SK-N-SH (cell line): ENCODE measurements around the gene MARK4. TPM values are rescaled to one million over a fixed set of nuclear protein-coding genes. Genes with fewer than 3 reads are reported as not detected.

Experiments
- CTCF ChIA-PET: fragments of 300-600, 350-600 bp; formaldehyde crosslinking; extraction: SDS; loops from one replicate; lab custom pipeline; 2021; lab: Yijun Ruan, JAX
- POLR2A ChIA-PET: fragments of 350-600 bp; sonication (Branson Sonifier 250); formaldehyde crosslinking; extraction: SDS; loops from one replicate; lab custom pipeline; 2020; ENCODE audit warnings: antibody characterized with exemption, inconsistent platforms; lab: Yijun Ruan, JAX
- DNase-seq: peaks from one replicate; pipeline ENCODE4 v3.0.0; 2012
- H2AFZ ChIP-seq: fragments of 200-600 bp; sonication (generic); 2 replicates; pipeline ENCODE4 v1.8.1; 2016; ENCODE audit warnings: antibody characterized with exemption, mild to moderate bottlenecking, low read depth
- H3F3A ChIP-seq: fragments of 200-600 bp; sonication (generic); replicated peaks from 2 replicates; pipeline ENCODE3; 2016; ENCODE audit warnings: antibody characterized with exemption, mild to moderate bottlenecking; ENCODE audit not compliant: insufficient read depth
- H3K27ac ChIP-seq, 2 experiments: fragments of 200-500 bp in 1 of 2; fragments of 200-600 bp in 1 of 2; sonication (Bioruptor generic) in 1 of 2; sonication (generic), shearing (Covaris generic) in 1 of 2; 2 replicates each; pipeline versions ENCODE4 v1.5.1 to v1.6.1; 2014 to 2016; ENCODE audit warnings: low read depth in 2 of 2, inconsistent platforms in 1 of 2, low read length in 1 of 2, mild to moderate bottlenecking in 1 of 2, mixed read lengths in 1 of 2
- H3K27me3 ChIP-seq: fragments of 200-600 bp; sonication (generic), shearing (Covaris generic); 2 replicates; pipeline ENCODE4 v1.6.1; 2016; ENCODE audit warnings: mixed run types; ENCODE audit not compliant: insufficient read depth
- H3K36me3 ChIP-seq, 2 experiments: fragments of 200-500 bp in 1 of 2; fragments of 200-600 bp in 1 of 2; sonication (Bioruptor generic) in 1 of 2; sonication (generic) in 1 of 2; replicated peaks in 1 of 2; 2 replicates each; pipeline versions ENCODE3 to v1.5.1; 2014 to 2016; ENCODE audit warnings: low read length in 1 of 2, mild to moderate bottlenecking in 1 of 2; ENCODE audit not compliant: insufficient read depth in 2 of 2, control insufficient read depth in 1 of 2
- H3K4me1 ChIP-seq, 2 experiments: fragments of 200-500 bp in 1 of 2; fragments of 200-600 bp in 1 of 2; sonication (Bioruptor generic) in 1 of 2; sonication (generic), shearing (Covaris generic) in 1 of 2; 2 replicates each; pipeline versions ENCODE4 v1.5.1 to v1.6.1; 2014 to 2016; ENCODE audit warnings: low read depth in 1 of 2, low read length in 1 of 2, mixed run types in 1 of 2; ENCODE audit not compliant: insufficient read depth in 2 of 2, control insufficient read depth in 1 of 2
- H3K4me2 ChIP-seq: fragments of 200-600 bp; sonication (generic), shearing (Covaris generic); 2 replicates; pipeline ENCODE4 v1.6.1; 2017; ENCODE audit warnings: mixed run types
- H3K4me3 ChIP-seq, 2 experiments: fragments of 200-500 bp in 1 of 2; fragments of 200-600 bp in 1 of 2; sonication (Bioruptor generic) in 1 of 2; sonication (generic), shearing (Covaris generic) in 1 of 2; 2 replicates each; pipeline versions ENCODE4 v1.5.1 to v1.8.1; 2014 to 2016; ENCODE audit warnings: low read depth in 2 of 2, inconsistent platforms in 1 of 2, low read length in 1 of 2, mild to moderate bottlenecking in 1 of 2, mixed read lengths in 1 of 2, moderate library complexity in 1 of 2
- H3K79me2 ChIP-seq: fragments of 200-600 bp; sonication (generic); 2 replicates; pipeline ENCODE4 v1.8.1; 2017; ENCODE audit warnings: mild to moderate bottlenecking; ENCODE audit not compliant: insufficient read depth
- H3K9ac ChIP-seq: fragments of 200-600 bp; sonication (generic); 2 replicates; pipeline ENCODE4 v1.6.1; 2017; ENCODE audit warnings: mixed run types
- H3K9me2 ChIP-seq: fragments of 200-600 bp; sonication (generic); 2 replicates; pipeline ENCODE4 v1.6.1; 2017; ENCODE audit warnings: mixed run types
- H3K9me3 ChIP-seq: fragments of 200-600 bp; sonication (generic); 2 replicates; pipeline ENCODE4 v1.6.1; 2017; ENCODE audit warnings: mixed run types, mild to moderate bottlenecking, moderate library complexity
- H4K20me1 ChIP-seq: fragments of 200-600 bp; sonication (generic); 2 replicates; pipeline ENCODE4 v1.6.1; 2017; ENCODE audit warnings: mild to moderate bottlenecking, mixed run types; ENCODE audit not compliant: insufficient read depth
- CHD2 ChIP-seq: fragments of 150-350 bp; IDR thresholded peaks from 2 replicates; pipeline ENCODE4 v1.6.1; 2018; ENCODE audit warnings: low read length; ENCODE audit not compliant: partially characterized antibody
- CTCF ChIP-seq: fragments of 200-600 bp; sonication (generic); IDR thresholded peaks from 2 replicates; pipeline ENCODE4 v1.6.1; 2017; ENCODE audit warnings: antibody characterized with exemption, mild to moderate bottlenecking, moderate library complexity
- ELF1 ChIP-seq: IDR thresholded peaks from 2 replicates; pipeline ENCODE4 v1.4.0; 2012
- EP300 ChIP-seq, 2 experiments: IDR thresholded peaks; 2 replicates each; pipeline versions ENCODE4 v1.4.0 to v1.6.1; 2012; ENCODE audit warnings: borderline replicate concordance in 1 of 2, low read depth in 1 of 2, low read length in 1 of 2
- FOSL2 ChIP-seq: IDR thresholded peaks from 2 replicates; pipeline ENCODE4 v1.4.0; 2012; ENCODE audit warnings: low read depth, mild to moderate bottlenecking, moderate library complexity, borderline replicate concordance
- GABPA ChIP-seq: IDR thresholded peaks from 2 replicates; pipeline ENCODE4 v1.4.0; 2012; ENCODE audit warnings: low read depth, mild to moderate bottlenecking
- JUND ChIP-seq: IDR thresholded peaks from 2 replicates; pipeline ENCODE4 v1.4.0; 2012
- MXI1 ChIP-seq: IDR thresholded peaks from 2 replicates; pipeline ENCODE4 v1.6.1; 2012; ENCODE audit warnings: mild to moderate bottlenecking, low read depth, low read length, improper control_type of control experiment
- PBX3 ChIP-seq: IDR thresholded peaks from 2 replicates; pipeline ENCODE4; 2012
- POLR2AphosphoS5 ChIP-seq: IDR thresholded peaks from 2 replicates; pipeline ENCODE4 v1.6.1; 2012; ENCODE audit warnings: low read depth, low read length
- RAD21 ChIP-seq: IDR thresholded peaks from 2 replicates; pipeline ENCODE4 v1.6.1; 2012; ENCODE audit warnings: mild to moderate bottlenecking, low read length
- RCOR1 ChIP-seq: fragments of 150-350 bp; IDR thresholded peaks from 2 replicates; pipeline ENCODE4 v1.6.1; 2017; ENCODE audit warnings: antibody characterized with exemption, low read length
- RFX5 ChIP-seq: IDR thresholded peaks from 2 replicates; pipeline ENCODE4 v1.6.1; 2012; ENCODE audit warnings: mild to moderate bottlenecking, improper control_type of control experiment, low read length
- RXRA ChIP-seq: IDR thresholded peaks from 2 replicates; pipeline ENCODE4 v1.4.0; 2012; ENCODE audit warnings: low read depth, mild to moderate bottlenecking, borderline replicate concordance
- SIN3A ChIP-seq: IDR thresholded peaks from 2 replicates; pipeline ENCODE4 v1.6.1; 2012; ENCODE audit warnings: low read depth, mild to moderate bottlenecking, low read length, moderate library complexity, borderline replicate concordance
- TCF12 ChIP-seq: IDR thresholded peaks from 2 replicates; pipeline ENCODE4 v1.4.0; 2012
- TEAD4 ChIP-seq: IDR thresholded peaks from 2 replicates; pipeline ENCODE4 v1.4.0; 2012; ENCODE audit warnings: mild to moderate bottlenecking, borderline replicate concordance; ENCODE audit not compliant: insufficient read depth
- USF1 ChIP-seq: IDR thresholded peaks from 2 replicates; pipeline ENCODE4 v1.4.0; 2012; ENCODE audit warnings: low read depth, borderline replicate concordance
- USF2 ChIP-seq: fragments of 150-350 bp; IDR thresholded peaks from 2 replicates; pipeline ENCODE4 v1.6.1; 2017; ENCODE audit warnings: antibody characterized with exemption, low read length, low read depth, borderline replicate concordance
- YY1 ChIP-seq: IDR thresholded peaks from 2 replicates; pipeline ENCODE4 v1.4.0; 2012; ENCODE audit warnings: low read depth, mild to moderate bottlenecking
- WGBS: methylation state at CpG from one replicate; pipeline ENCODE4 v1.1.6; 2017; ENCODE audit warnings: low lambda C conversion rate; 5-methylcytosine and 5-hydroxymethylcytosine counted together
- polyA plus RNA-seq, 3 experiments: library from polyadenylated mRNA; depleted of rRNA; stranded (reverse); fragments of >200 nt; gene quantifications; 2 replicates each; pipeline ENCODE4 v1.2.3, GENCODE V29; 2012

The MARK4 gene
- polyA plus RNA-seq, 1 of the 3 experiments (the other 2 are of a cell fraction) = 16.3 TPM

- no peaks in the 10 kb centered on the region for H4K20me1 ChIP-seq
- CTCF ChIA-PET = no interaction called here
These were observed 42.6 kb downstream of the MARK4 start for GRCh38 chr19:45293682-45294081.

GRCh38 chr19:45294291-45295029, 43.4 kb downstream of the MARK4 start:
- POLR2A ChIA-PET = no interaction called here
- no peaks in the 10 kb centered on the region for H3K9me2 ChIP-seq
- TF ChIP-seq RAD21 (no peak), USF2 (no peak), POLR2AphosphoS5 (no peak), ELF1 (no peak), JUND (no peak), TCF12 (no peak), RFX5 (no peak), PBX3 (no peak), TEAD4 (no peak), CHD2 (no peak), CTCF (no peak)

More at GRCh38 chr19:45293682-45294081, 42.6 kb downstream of the MARK4 start:
- no peak overlapping the region for H2AFZ ChIP-seq
- no peaks in the 10 kb centered on the region for H3K4me1 ChIP-seq
- no peak overlapping the region for H3K4me3 ChIP-seq
- H3K9me3 ChIP-seq = no peaks in the 10 kb centered on the region
- no peak for DNase-seq
- H3K4me2 ChIP-seq = no peak overlapping the region
- no peak overlapping the region for H3K27ac ChIP-seq
- H3K79me2 ChIP-seq = no peaks in the 10 kb centered on the region
- 93% methylated on average over 4 of the region's 4 CpGs for WGBS
- peaks cover 5% of the 10 kb centered on the region for H3F3A ChIP-seq
- TF ChIP-seq FOSL2 = no peak
- no peak for TF ChIP-seq TCF12
- TF ChIP-seq EP300 (IDR thresholded peaks at IDR 0.05; ENCODE audit: borderline replicate concordance in 1 of 2, low read depth in 1 of 2, low read length in 1 of 2) = no peak
- no peak for TF ChIP-seq GABPA
- TF ChIP-seq SIN3A = no peak
- TF ChIP-seq MXI1 = no peak
- no peak for TF ChIP-seq YY1
- TF ChIP-seq USF1 = no peak
- no peak for TF ChIP-seq RXRA
- no peak for TF ChIP-seq RCOR1
- no peak for TF ChIP-seq CTCF
- H3K9ac ChIP-seq = no peak overlapping the region
- POLR2A ChIA-PET = no interaction called here
- peaks cover 0 to 33% of the 10 kb centered on the region in 2 experiments for H3K36me3 ChIP-seq
- H3K9me2 ChIP-seq = no peaks in the 10 kb centered on the region
- no peaks in the 10 kb centered on the region for H3K27me3 ChIP-seq

More at GRCh38 chr19:45294291-45295029, 43.4 kb downstream of the MARK4 start:
- no peak overlapping the region for H3K9ac ChIP-seq
- H3K4me1 ChIP-seq = no peaks in the 10 kb centered on the region
- H3F3A ChIP-seq = peaks cover 5% of the 10 kb centered on the region
- no peak overlapping the region for H2AFZ ChIP-seq
- WGBS = 82% methylated on average over 11 of the region's 12 CpGs
- H3K27me3 ChIP-seq = no peaks in the 10 kb centered on the region
- peaks cover 0 to 31% of the 10 kb centered on the region in 2 experiments for H3K36me3 ChIP-seq
- H3K27ac ChIP-seq = no peak overlapping the region
- H3K9me3 ChIP-seq = no peaks in the 10 kb centered on the region
- no peak overlapping the region for H3K4me2 ChIP-seq
- DNase-seq = no peak
- no peaks in the 10 kb centered on the region for H3K79me2 ChIP-seq
- no peak overlapping the region for H3K4me3 ChIP-seq
- no peaks in the 10 kb centered on the region for H4K20me1 ChIP-seq
- CTCF ChIA-PET = no interaction called here
